Ishikawa (cell line): ENCODE results near the gene WNT10A.

Experiments
- FOXM1 ChIP-seq: IDR thresholded peaks from 2 replicates; pipeline ENCODE4 v1.6.1; 2012; ENCODE audit warnings: low read depth, borderline replicate concordance
- TEAD4 ChIP-seq: IDR thresholded peaks from 2 replicates; pipeline ENCODE4 v1.6.1; 2012
- TF ChIP-seq, protein P1 (sequence below): IDR thresholded peaks from 2 replicates; pipeline ENCODE4 v1.6.1; 2012; ENCODE audit warnings: low read depth, mild to moderate bottlenecking

DNA sequence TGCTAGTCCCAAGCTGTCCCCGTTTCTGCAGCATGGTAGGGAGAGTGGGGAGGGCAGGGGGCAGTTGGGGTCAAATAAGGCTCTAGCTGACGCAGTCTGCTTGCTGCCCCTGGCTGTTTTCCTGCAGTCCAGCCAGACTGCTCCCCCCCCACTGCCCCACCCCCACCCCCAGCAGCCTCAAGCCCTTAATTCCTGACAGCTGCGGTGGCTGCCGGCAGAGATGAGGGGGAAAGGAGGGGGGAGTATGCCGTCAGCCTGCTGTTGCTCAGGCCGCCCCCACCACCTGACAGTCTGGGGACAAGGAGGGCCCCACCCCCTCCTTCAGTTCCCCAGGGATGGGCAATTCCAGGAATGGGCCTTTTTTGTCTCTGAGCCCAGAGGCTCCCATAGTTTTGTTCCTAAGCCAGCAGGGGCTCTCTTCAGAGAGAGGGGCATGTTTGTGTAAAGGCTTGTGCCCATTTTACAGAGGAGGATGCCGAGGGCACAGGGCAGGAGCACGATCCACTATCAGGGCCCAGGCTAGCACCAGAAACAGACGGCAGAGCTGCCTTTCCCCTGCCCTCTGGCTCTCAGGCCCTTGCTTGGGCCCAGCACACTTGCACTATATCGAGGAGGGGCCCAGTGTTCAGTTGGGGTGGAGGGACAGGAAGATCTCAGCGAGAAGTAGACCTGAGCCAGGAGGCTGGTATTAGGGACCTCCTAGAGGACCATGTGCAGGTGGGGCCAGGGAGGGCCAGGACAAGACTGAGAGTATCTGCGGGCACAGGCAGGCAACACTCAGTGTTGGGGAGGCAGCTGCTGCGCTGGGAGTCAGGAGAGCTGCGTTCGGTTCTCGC lies 1.5 kb upstream of the WNT10A start:
- TF ChIP-seq, protein P1, sequence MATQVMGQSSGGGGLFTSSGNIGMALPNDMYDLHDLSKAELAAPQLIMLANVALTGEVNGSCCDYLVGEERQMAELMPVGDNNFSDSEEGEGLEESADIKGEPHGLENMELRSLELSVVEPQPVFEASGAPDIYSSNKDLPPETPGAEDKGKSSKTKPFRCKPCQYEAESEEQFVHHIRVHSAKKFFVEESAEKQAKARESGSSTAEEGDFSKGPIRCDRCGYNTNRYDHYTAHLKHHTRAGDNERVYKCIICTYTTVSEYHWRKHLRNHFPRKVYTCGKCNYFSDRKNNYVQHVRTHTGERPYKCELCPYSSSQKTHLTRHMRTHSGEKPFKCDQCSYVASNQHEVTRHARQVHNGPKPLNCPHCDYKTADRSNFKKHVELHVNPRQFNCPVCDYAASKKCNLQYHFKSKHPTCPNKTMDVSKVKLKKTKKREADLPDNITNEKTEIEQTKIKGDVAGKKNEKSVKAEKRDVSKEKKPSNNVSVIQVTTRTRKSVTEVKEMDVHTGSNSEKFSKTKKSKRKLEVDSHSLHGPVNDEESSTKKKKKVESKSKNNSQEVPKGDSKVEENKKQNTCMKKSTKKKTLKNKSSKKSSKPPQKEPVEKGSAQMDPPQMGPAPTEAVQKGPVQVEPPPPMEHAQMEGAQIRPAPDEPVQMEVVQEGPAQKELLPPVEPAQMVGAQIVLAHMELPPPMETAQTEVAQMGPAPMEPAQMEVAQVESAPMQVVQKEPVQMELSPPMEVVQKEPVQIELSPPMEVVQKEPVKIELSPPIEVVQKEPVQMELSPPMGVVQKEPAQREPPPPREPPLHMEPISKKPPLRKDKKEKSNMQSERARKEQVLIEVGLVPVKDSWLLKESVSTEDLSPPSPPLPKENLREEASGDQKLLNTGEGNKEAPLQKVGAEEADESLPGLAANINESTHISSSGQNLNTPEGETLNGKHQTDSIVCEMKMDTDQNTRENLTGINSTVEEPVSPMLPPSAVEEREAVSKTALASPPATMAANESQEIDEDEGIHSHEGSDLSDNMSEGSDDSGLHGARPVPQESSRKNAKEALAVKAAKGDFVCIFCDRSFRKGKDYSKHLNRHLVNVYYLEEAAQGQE = no peak
- no peak for TF ChIP-seq FOXM1
- TF ChIP-seq TEAD4 = no peak
